Measurements from ENCODE around the gene RUNX2. TPM values are rescaled to one million over a fixed set of nuclear protein-coding genes. Genes with fewer than 3 reads are reported as not detected.

The RUNX2 gene
- polyA plus RNA-seq, 1 of the 3 experiments (the other 2 are of a cell fraction), result 4.4 TPM

- Histone ChIP-seq H3K79me2 (ENCODE audit: insufficient read depth) (no peaks in the 10 kb centered on the region), H2AFZ (ENCODE audit: low read depth) (no peak overlapping the region), H3K27me3 (ENCODE audit: insufficient read depth) (no peaks in the 10 kb centered on the region), H4K20me1 (ENCODE audit: insufficient read depth) (no peaks in the 10 kb centered on the region), H3K9me3 (no peaks in the 10 kb centered on the region), H3K4me1 (ENCODE audit: control insufficient read depth in 1 of 2, insufficient read depth in 2 of 2, low read depth in 1 of 2, low read length in 1 of 2) (no peaks in the 10 kb centered on the region), H3K36me3 (replicated peaks in 1 of 2; ENCODE audit: control insufficient read depth in 1 of 2, insufficient read depth in 2 of 2, low read length in 1 of 2) (no peaks in the 10 kb centered on the region), H3K4me2 (no peak overlapping the region), H3F3A (replicated peaks; ENCODE audit: insufficient read depth) (no peaks in the 10 kb centered on the region), H3K9ac (no peak overlapping the region), H3K27ac (ENCODE audit: low read depth in 2 of 2, low read length in 1 of 2) (no peak overlapping the region), H3K4me3 (ENCODE audit: low read depth in 2 of 2, low read length in 1 of 2) (no peak overlapping the region), H3K9me2 (no peaks in the 10 kb centered on the region)
- ChIA-PET POLR2A (no interaction called here), CTCF (no interaction called here)
- DNase-seq, result no peak
- TF ChIP-seq ZBTB33 (IDR thresholded peaks at IDR 0.05; ENCODE audit: borderline replicate concordance, low read depth) (no peak), EP300 (IDR thresholded peaks at IDR 0.05; ENCODE audit: borderline replicate concordance in 1 of 2, low read depth in 1 of 2, low read length in 1 of 2) (no peak), RFX5 (IDR thresholded peaks at IDR 0.05; ENCODE audit: low read length) (no peak), JUND (IDR thresholded peaks at IDR 0.05) (no peak), ELF1 (IDR thresholded peaks at IDR 0.05) (no peak), RAD21 (IDR thresholded peaks at IDR 0.05; ENCODE audit: low read length) (no peak), PBX3 (IDR thresholded peaks at IDR 0.05) (no peak), CTCF (IDR thresholded peaks at IDR 0.05) (no peak), MAX (IDR thresholded peaks at IDR 0.05; ENCODE audit: low read depth) (no peak), GATA2 (CRISPR knock-in tag; IDR thresholded peaks at IDR 0.05) (no peak)
- WGBS (ENCODE audit: low lambda C conversion rate), result 75% methylated on average over 6 of the region's 7 CpGs
Measured at GRCh38 chr6:45310118-45310788, 17.9 kb upstream of the RUNX2 start.

- DNase-seq, result no peak
- Histone ChIP-seq H3K4me3 (ENCODE audit: low read depth in 2 of 2, low read length in 1 of 2) (no peak overlapping the region), H3K27me3 (ENCODE audit: insufficient read depth) (no peaks in the 10 kb centered on the region), H3K79me2 (ENCODE audit: insufficient read depth) (no peaks in the 10 kb centered on the region), H4K20me1 (ENCODE audit: insufficient read depth) (no peaks in the 10 kb centered on the region), H3F3A (replicated peaks; ENCODE audit: insufficient read depth) (no peaks in the 10 kb centered on the region), H3K4me1 (ENCODE audit: control insufficient read depth in 1 of 2, insufficient read depth in 2 of 2, low read depth in 1 of 2, low read length in 1 of 2) (no peaks in the 10 kb centered on the region), H2AFZ (ENCODE audit: low read depth) (no peak overlapping the region), H3K36me3 (replicated peaks in 1 of 2; ENCODE audit: control insufficient read depth in 1 of 2, insufficient read depth in 2 of 2, low read length in 1 of 2) (no peaks in the 10 kb centered on the region), H3K9ac (no peak overlapping the region), H3K9me2 (no peaks in the 10 kb centered on the region), H3K4me2 (no peak overlapping the region), H3K27ac (ENCODE audit: low read depth in 2 of 2, low read length in 1 of 2) (no peak overlapping the region), H3K9me3 (no peaks in the 10 kb centered on the region)
- POLR2A ChIA-PET, result no interaction called here
- TF ChIP-seq POLR2AphosphoS5 (IDR thresholded peaks at IDR 0.05; ENCODE audit: low read depth, low read length), result no peak
- 87% methylated on average over 5 of the region's 5 CpGs for WGBS (ENCODE audit: low lambda C conversion rate)
- CTCF ChIA-PET, result no interaction called here
Measured at GRCh38 chr6:45314146-45314545, 14.0 kb upstream of the RUNX2 start.
